ENCODE data around the gene GSTM2.

The GSTM2 gene

DNA sequence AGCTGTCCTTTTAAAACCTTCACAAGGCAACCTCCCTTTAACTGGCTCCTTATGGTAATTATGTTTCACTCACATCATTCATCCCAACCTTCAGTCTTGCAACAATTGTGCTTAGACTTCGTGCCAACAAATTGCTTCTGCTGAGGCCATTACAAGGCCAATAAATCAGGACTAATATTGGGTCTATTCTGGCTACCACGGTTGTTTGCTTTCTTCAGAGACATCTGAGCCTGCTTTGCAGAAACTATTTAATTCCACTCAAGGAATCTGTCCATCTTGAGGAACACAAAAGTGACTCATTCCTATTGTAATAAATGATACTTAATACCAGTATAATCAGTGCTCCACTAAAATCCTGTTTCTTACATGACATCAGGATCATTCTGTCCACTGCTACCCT, 14.6 kb upstream of the GSTM2 start:
- H3K4me1 ChIP-seq (ENCODE audit: insufficient read depth, low read length, poor library complexity, severe bottlenecking): peaks cover 3% of the 10 kb centered on the region
- no peak overlapping the region for H3K4me3 ChIP-seq (ENCODE audit: low read length, poor library complexity, severe bottlenecking)
- no peak overlapping the region for H3K4me2 ChIP-seq (ENCODE audit: low read depth, low read length, poor library complexity, severe bottlenecking)
- H3K9me3 ChIP-seq (ENCODE audit: insufficient read depth, low read depth, low read length): no peaks in the 10 kb centered on the region
- no peaks in the 10 kb centered on the region for H4K20me1 ChIP-seq (ENCODE audit: insufficient read depth, low read length, poor library complexity, severe bottlenecking)
- H3K9me2 ChIP-seq (replicated peaks; ENCODE audit: low read depth, low read length): no peaks in the 10 kb centered on the region
- H2AFZ ChIP-seq (ENCODE audit: low read length): no peak overlapping the region
- no peaks in the 10 kb centered on the region for H3K27me3 ChIP-seq (ENCODE audit: insufficient read depth, low read length, poor library complexity, severe bottlenecking)
- H3K79me2 ChIP-seq (ENCODE audit: insufficient read depth, low read length): no peaks in the 10 kb centered on the region
- no peak overlapping the region for H3K9ac ChIP-seq (ENCODE audit: low read depth, low read length, poor library complexity, severe bottlenecking)
- no peaks in the 10 kb centered on the region for H3K36me3 ChIP-seq (ENCODE audit: insufficient read depth, low read length)
- TF ChIP-seq, protein P1, sequence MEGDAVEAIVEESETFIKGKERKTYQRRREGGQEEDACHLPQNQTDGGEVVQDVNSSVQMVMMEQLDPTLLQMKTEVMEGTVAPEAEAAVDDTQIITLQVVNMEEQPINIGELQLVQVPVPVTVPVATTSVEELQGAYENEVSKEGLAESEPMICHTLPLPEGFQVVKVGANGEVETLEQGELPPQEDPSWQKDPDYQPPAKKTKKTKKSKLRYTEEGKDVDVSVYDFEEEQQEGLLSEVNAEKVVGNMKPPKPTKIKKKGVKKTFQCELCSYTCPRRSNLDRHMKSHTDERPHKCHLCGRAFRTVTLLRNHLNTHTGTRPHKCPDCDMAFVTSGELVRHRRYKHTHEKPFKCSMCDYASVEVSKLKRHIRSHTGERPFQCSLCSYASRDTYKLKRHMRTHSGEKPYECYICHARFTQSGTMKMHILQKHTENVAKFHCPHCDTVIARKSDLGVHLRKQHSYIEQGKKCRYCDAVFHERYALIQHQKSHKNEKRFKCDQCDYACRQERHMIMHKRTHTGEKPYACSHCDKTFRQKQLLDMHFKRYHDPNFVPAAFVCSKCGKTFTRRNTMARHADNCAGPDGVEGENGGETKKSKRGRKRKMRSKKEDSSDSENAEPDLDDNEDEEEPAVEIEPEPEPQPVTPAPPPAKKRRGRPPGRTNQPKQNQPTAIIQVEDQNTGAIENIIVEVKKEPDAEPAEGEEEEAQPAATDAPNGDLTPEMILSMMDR (conservative IDR thresholded peaks at IDR 0.05; ENCODE audit: low read length): no peak
- no peak for TF ChIP-seq EZH2phosphoT487 (IDR thresholded peaks at IDR 0.05; ENCODE audit: borderline replicate concordance)
- no peaks in the 10 kb centered on the region for H3F3A ChIP-seq (ENCODE audit: low read depth)

DNA sequence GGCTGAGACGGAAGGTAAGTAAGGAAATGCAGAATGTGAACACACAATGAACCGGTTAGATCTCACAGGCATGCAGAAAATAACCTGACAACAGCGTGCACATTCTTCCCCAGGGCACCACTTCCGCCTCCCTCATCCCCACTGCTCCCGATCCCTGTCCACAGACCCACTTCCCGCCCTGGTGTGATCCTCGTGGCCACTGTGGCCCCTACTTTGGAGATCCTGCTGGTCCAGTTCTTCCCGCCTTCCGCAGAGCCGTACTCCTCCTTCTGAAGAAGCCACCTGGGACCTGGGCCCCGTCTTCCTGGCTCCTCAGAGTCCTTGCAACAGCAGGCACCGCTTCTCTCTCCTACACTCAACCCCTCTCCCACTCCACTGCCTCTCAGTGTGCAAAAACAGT, 13.3 kb upstream of the GSTM2 start:
- TF ChIP-seq EZH2phosphoT487 (IDR thresholded peaks at IDR 0.05; ENCODE audit: borderline replicate concordance): no peak
- TF ChIP-seq, protein P1 (conservative IDR thresholded peaks at IDR 0.05; ENCODE audit: low read length): no peak
- Histone ChIP-seq H3K4me1 (ENCODE audit: insufficient read depth, low read length, poor library complexity, severe bottlenecking) (peaks cover 1% of the 10 kb centered on the region), H2AFZ (ENCODE audit: low read length) (no peak overlapping the region), H3K4me3 (ENCODE audit: low read length, poor library complexity, severe bottlenecking) (no peak overlapping the region), H3K9ac (ENCODE audit: low read depth, low read length, poor library complexity, severe bottlenecking) (no peak overlapping the region), H3K27me3 (ENCODE audit: insufficient read depth, low read length, poor library complexity, severe bottlenecking) (no peaks in the 10 kb centered on the region), H3K79me2 (ENCODE audit: insufficient read depth, low read length) (no peaks in the 10 kb centered on the region), H4K20me1 (ENCODE audit: insufficient read depth, low read length, poor library complexity, severe bottlenecking) (no peaks in the 10 kb centered on the region), H3K36me3 (ENCODE audit: insufficient read depth, low read length) (no peaks in the 10 kb centered on the region), H3K9me3 (ENCODE audit: insufficient read depth, low read depth, low read length) (no peaks in the 10 kb centered on the region), H3K4me2 (ENCODE audit: low read depth, low read length, poor library complexity, severe bottlenecking) (no peak overlapping the region), H3F3A (ENCODE audit: low read depth) (no peaks in the 10 kb centered on the region), H3K9me2 (replicated peaks; ENCODE audit: low read depth, low read length) (no peaks in the 10 kb centered on the region)

DNA sequence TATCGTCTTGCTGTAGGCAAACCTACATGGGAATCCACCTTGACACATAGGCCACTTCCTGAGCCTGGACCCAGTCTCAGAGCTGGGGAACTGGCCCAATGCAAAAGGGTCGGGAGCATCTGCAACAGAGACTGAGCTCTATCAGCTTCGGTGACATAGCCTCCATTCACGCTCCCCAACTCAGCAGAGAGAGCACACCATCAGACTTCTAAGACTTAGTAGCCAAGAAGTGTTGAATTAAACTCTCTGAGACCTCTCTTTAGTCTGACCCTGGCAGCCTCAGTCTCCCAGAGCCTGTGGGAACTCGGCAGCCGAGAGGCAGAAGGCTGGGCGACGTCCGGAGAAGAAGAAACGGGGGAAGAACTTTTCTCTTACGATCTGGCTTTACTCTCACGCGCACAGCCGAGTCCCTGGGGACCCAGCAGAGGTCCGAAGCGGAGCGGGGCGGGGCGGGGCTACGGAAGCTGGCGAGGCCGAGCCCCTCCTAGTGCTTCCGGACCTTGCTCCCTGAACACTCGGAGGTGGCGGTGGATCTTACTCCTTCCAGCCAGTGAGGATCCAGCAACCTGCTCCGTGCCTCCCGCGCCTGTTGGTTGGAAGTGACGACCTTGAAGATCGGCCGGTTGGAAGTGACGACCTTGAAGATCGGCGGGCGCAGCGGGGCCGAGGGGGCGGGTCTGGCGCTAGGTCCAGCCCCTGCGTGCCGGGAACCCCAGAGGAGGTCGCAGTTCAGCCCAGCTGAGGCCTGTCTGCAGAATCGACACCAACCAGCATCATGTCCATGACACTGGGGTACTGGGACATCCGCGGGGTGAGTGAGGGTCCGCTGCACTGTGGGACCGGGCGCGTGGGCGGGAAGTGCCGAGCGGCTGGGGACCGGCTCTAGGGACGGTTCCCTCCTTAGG, 12.0 kb upstream of the GSTM2 start, which contains the start of gene GSTM4:
Gene GSTM4, plus strand, starts transcription at position 485 of the 905 bp plus-strand sequence. Its CDS starts 291 bp downstream, at position 776.
- Histone ChIP-seq H4K20me1 (ENCODE audit: insufficient read depth, low read length, poor library complexity, severe bottlenecking) (no peaks in the 10 kb centered on the region), H3K27me3 (ENCODE audit: insufficient read depth, low read length, poor library complexity, severe bottlenecking) (no peaks in the 10 kb centered on the region), H3K9ac (ENCODE audit: low read depth, low read length, poor library complexity, severe bottlenecking) (peak within 1 kb of the TSS; percentile 76), H3K4me3 (ENCODE audit: low read length, poor library complexity, severe bottlenecking) (peak within 1 kb of the TSS; percentile 84), H3K9me2 (replicated peaks; ENCODE audit: low read depth, low read length) (no peaks in the 10 kb centered on the region), H3K9me3 (ENCODE audit: insufficient read depth, low read depth, low read length) (no peaks in the 10 kb centered on the region), H3K36me3 (ENCODE audit: insufficient read depth, low read length) (no peaks in the 10 kb centered on the region), H3K79me2 (ENCODE audit: insufficient read depth, low read length) (no peaks in the 10 kb centered on the region), H2AFZ (ENCODE audit: low read length) (peak within 1 kb of the TSS; percentile 89), H3K4me2 (ENCODE audit: low read depth, low read length, poor library complexity, severe bottlenecking) (peak within 1 kb of the TSS; percentile 77), H3F3A (ENCODE audit: low read depth) (no peaks in the 10 kb centered on the region), H3K4me1 (ENCODE audit: insufficient read depth, low read length, poor library complexity, severe bottlenecking) (peaks cover under 1% of the 10 kb centered on the region)
- TF ChIP-seq EZH2phosphoT487 (IDR thresholded peaks at IDR 0.05; ENCODE audit: borderline replicate concordance): no peak
- TF ChIP-seq, protein P1 (conservative IDR thresholded peaks at IDR 0.05; ENCODE audit: low read length): no peak

All from Loucy (cell line).